C4-2B (cell line): ENCODE data around the gene UBALD1.

Experiments used
- ZFX ChIP-seq: fragments of 450-650 bp; IDR thresholded peaks from 2 replicates; pipeline ENCODE4 v1.6.1; 2017
- TF ChIP-seq, protein P1 (sequence below): fragments of 450-650 bp; conservative IDR thresholded peaks from 2 replicates; pipeline ENCODE4 v1.5.1; 2017; ENCODE audit warnings: mild to moderate bottlenecking

DNA sequence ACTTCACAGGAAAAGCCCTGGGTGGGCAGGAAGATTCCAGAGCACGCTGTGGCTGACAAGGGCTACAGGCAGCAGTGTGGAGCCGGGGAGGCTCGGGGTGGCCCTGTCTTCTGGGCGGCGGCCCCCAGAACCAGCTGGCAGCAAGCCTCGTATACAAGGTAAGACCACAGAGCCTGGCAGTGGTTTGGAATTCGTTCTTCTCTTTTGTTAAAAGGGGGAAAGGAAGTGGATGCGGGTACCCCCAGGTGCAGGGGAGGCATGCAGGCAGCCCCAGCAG is 6.0 kb downstream of the UBALD1 start:
- TF ChIP-seq, protein P1, sequence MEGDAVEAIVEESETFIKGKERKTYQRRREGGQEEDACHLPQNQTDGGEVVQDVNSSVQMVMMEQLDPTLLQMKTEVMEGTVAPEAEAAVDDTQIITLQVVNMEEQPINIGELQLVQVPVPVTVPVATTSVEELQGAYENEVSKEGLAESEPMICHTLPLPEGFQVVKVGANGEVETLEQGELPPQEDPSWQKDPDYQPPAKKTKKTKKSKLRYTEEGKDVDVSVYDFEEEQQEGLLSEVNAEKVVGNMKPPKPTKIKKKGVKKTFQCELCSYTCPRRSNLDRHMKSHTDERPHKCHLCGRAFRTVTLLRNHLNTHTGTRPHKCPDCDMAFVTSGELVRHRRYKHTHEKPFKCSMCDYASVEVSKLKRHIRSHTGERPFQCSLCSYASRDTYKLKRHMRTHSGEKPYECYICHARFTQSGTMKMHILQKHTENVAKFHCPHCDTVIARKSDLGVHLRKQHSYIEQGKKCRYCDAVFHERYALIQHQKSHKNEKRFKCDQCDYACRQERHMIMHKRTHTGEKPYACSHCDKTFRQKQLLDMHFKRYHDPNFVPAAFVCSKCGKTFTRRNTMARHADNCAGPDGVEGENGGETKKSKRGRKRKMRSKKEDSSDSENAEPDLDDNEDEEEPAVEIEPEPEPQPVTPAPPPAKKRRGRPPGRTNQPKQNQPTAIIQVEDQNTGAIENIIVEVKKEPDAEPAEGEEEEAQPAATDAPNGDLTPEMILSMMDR, result no peak
- TF ChIP-seq ZFX, result no peak
